Heart right ventricle (tissue), 16 donors: ENCODE measurements around the gene FARP1. TPM values are rescaled to one million over a fixed set of nuclear protein-coding genes. Genes with fewer than 3 reads are reported as not detected.

Source experiments
- ATAC-seq, 8 donors: fragments of 200-7000 bp; cut with Tn5 transposase; one replicate each; pipeline ENCODE4 v1.9.1; 2020; ENCODE audit warnings: mild to moderate bottlenecking in 8 of 8, moderate library complexity in 8 of 8, moderate number of reproducible peaks in 1 of 8
- DNase-seq, 2 donors: peaks; one replicate each; pipeline ENCODE4 v3.0.0-alpha.2; 2020
- H3K27ac ChIP-seq, 10 donors: fragments of 200-600 bp; sonication (generic) in 2 of 10; one replicate each; pipeline versions ENCODE4 v1.5.0 to v1.8.0; 2020 to 2022; ENCODE audit warnings: mild to moderate bottlenecking in 3 of 10
- H3K27me3 ChIP-seq, 7 donors: fragments of 200-600 bp; one replicate each; pipeline ENCODE4 v1.8.0; 2021 to 2022; ENCODE audit warnings: mild to moderate bottlenecking in 2 of 7
- H3K36me3 ChIP-seq, 9 donors: fragments of 200-600 bp; sonication (generic) in 1 of 9; one replicate each; pipeline versions ENCODE4 v1.5.0 to v1.8.0; 2020 to 2022; ENCODE audit warnings: mild to moderate bottlenecking in 2 of 9
- H3K4me1 ChIP-seq, 9 donors: fragments of 200-600 bp; sonication (generic) in 1 of 9; one replicate each; pipeline versions ENCODE4 v1.5.0 to v1.8.0; 2020 to 2022; ENCODE audit warnings: mild to moderate bottlenecking in 4 of 9
- H3K4me3 ChIP-seq, 10 donors: fragments of 200-600 bp; sonication (generic) in 2 of 10; one replicate each; pipeline versions ENCODE4 v1.5.0 to v1.8.0; 2020 to 2022; ENCODE audit warnings: mild to moderate bottlenecking in 7 of 10, moderate library complexity in 2 of 10
- H3K9me3 ChIP-seq, 11 donors: fragments of 200-600 bp in 10 of 11; sonication (generic) in 2 of 11; one replicate each; pipeline versions ENCODE4 v1.5.0 to v1.8.0; 2013 to 2022; ENCODE audit warnings: mild to moderate bottlenecking in 2 of 11, control low read depth in 1 of 11, moderate library complexity in 1 of 11
- WGBS, 2 donors: extraction: QIAGEN DNeasy Blood & Tissue Kit; methylation state at CpG; one replicate each; pipeline ENCODE4 v1.1.7; 2013; ENCODE audit warnings: inconsistent platforms in 1 of 2; 5-methylcytosine and 5-hydroxymethylcytosine counted together
- intact Hi-C, 10 donors: fragments of 100-400 bp; cut with DNase I; formaldehyde crosslinking; loops; one replicate each; pipeline versions ENCODE4 v1.11.1 to v1.14.2; 2022
- polyA plus RNA-seq, 2 donors: library from polyadenylated mRNA; stranded (reverse); fragments of 200-250 nt; gene quantifications; one replicate each; pipeline ENCODE4 v1.2.3, GENCODE V29; 2013
- total RNA-seq, 10 donors: library from RNA; stranded (reverse); fragmentation: NEBNext Ultra II Directional in 3 of 10; extraction: Animal tissue kit (Norgen Biotek cat#: 25700) in 3 of 10; gene quantifications; one replicate each; pipeline versions ENCODE4 v1.2.1 to v1.2.4, GENCODE V29; 2021 to 2023
- TF ChIP-seq, protein P1 (sequence below), 9 donors: fragments of 200-600 bp; sonication (generic) in 2 of 9; IDR thresholded peaks; one replicate each; pipeline versions ENCODE4 v1.5.0 to v1.8.0; 2021 to 2022; ENCODE audit warnings: antibody characterized with exemption in 9 of 9, mild to moderate bottlenecking in 5 of 9, moderate library complexity in 1 of 9
- donor health status: Arrhythmogenic right ventricular cardiomyopathy.
- donor health status: ischemic (EF 13 %, LVEDD 7.1; RV severe dilation, severe dysfunction).
- donor health status: healthy with polysubstance abuse.
- donor health status: DM: no; HTN: yes; CAD: no.
- donor health status: DM: no; HTN: no; CAD: no.
- donor health status: ischemic (EF 25% LVEDD 6.9; RV normal size, moderate dysfunction).
- donor health status: ischemic (EF 25% LVEDD 5.7; RV mildly dilated, moderate dysfunction).
- donor health status: healthy.
- donor health status: DM: yes; HTN: yes; CAD: no.
- donor health status: Ischemic cardiomyopathy.
- donor health status: ischemic (EF 35%, LVEDD 5.7; RV mildly dilated, moderate dysfunction).
- donor health status: nonischemic (EF 11% LVEDD 7.7; RV severe dilation, severe dysfunction).
- donor health status: DM: yes; HTN: yes; CAD: no.
- donor health status: PGD.
- donor health status: ischemic (EF 29% LVEDD 5.4; RV normal size, mild dysfunction).
- donor health status: nonischemic (EF 23%, LVEDD 6.1; RV moderate dilation, normal function).

FARP1 gene
- total and polyA plus RNA-seq, 12 donors, result 6.9 to 72.9 (median 17.1) TPM

DNA sequence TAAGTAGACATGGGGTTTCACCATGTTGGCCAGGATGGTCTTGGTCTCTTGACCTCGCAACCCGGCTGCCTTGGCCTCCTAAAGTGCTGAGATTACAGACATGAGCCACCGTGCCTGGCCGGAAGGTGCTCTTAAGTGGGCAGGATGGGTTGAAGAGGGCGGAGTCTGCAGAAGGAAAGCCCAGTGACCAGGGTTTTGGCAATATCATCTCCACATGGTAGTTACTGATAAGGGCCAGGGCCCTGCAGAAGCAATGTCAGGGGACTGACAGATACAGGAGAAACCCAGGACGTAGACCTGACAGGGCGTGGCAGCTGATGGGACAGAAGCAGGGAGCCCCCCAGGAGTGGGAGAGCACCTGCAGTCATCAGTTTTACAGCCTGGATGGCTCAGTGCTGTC, 79.9 kb downstream of the FARP1 start:
- peaks cover 0 to 9% (median 0%) of the 10 kb centered on the region in 9 donors for H3K36me3 ChIP-seq
- no peak for DNase-seq
- no peak for ATAC-seq
- H3K4me3 ChIP-seq, result no peak overlapping the region
- H3K27ac ChIP-seq, result no peak overlapping the region
- intact Hi-C loops, result no loop called here
- peaks cover 0 to 32% (median 17%) of the 10 kb centered on the region in 9 donors for H3K4me1 ChIP-seq
- H3K27me3 ChIP-seq, result no peaks in the 10 kb centered on the region
- TF ChIP-seq, protein P1, sequence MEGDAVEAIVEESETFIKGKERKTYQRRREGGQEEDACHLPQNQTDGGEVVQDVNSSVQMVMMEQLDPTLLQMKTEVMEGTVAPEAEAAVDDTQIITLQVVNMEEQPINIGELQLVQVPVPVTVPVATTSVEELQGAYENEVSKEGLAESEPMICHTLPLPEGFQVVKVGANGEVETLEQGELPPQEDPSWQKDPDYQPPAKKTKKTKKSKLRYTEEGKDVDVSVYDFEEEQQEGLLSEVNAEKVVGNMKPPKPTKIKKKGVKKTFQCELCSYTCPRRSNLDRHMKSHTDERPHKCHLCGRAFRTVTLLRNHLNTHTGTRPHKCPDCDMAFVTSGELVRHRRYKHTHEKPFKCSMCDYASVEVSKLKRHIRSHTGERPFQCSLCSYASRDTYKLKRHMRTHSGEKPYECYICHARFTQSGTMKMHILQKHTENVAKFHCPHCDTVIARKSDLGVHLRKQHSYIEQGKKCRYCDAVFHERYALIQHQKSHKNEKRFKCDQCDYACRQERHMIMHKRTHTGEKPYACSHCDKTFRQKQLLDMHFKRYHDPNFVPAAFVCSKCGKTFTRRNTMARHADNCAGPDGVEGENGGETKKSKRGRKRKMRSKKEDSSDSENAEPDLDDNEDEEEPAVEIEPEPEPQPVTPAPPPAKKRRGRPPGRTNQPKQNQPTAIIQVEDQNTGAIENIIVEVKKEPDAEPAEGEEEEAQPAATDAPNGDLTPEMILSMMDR (IDR thresholded peaks at IDR 0.05), result no peak
- WGBS, 2 donors, result 88 to 91% methylated on average over 7 of the region's 7 CpGs
- H3K9me3 ChIP-seq, result no peaks in the 10 kb centered on the region

- Histone ChIP-seq H3K4me1 (peaks cover 0 to 32% (median 17%) of the 10 kb centered on the region in 9 donors), H3K27ac (no peak overlapping the region), H3K27me3 (no peaks in the 10 kb centered on the region), H3K9me3 (peaks cover 0 to 4% (median 0%) of the 10 kb centered on the region in 11 donors), H3K4me3 (no peak overlapping the region), H3K36me3 (peaks cover 0 to 9% (median 0%) of the 10 kb centered on the region in 9 donors)
- ATAC-seq (no peak), DNase-seq (no peak)
- TF ChIP-seq, protein P1 (IDR thresholded peaks at IDR 0.05), result no peak
- intact Hi-C loops, result no loop called here
Measured at GRCh38 chr13:98223741-98224140, 80.8 kb downstream of the FARP1 start.

- H3K4me1 ChIP-seq, result peaks cover 0 to 32% (median 17%) of the 10 kb centered on the region in 9 donors
- peaks cover 0 to 4% (median 0%) of the 10 kb centered on the region in 11 donors for H3K9me3 ChIP-seq
- TF ChIP-seq, protein P1 (IDR thresholded peaks at IDR 0.05), result no peak
- DNase-seq (no peak), ATAC-seq (no peak)
- peaks cover 0 to 9% (median 0%) of the 10 kb centered on the region in 9 donors for H3K36me3 ChIP-seq
- no peak overlapping the region for H3K27ac ChIP-seq
- H3K27me3 ChIP-seq, result no peaks in the 10 kb centered on the region
- intact Hi-C loops, result no loop called here
- no peak overlapping the region for H3K4me3 ChIP-seq
- 91 to 93% methylated on average over 5 of the region's 5 CpGs for WGBS, 2 donors
Measured at GRCh38 chr13:98224557-98224956, 81.7 kb downstream of the FARP1 start.

- 96% methylated on average over 20 of the region's 20 CpGs for WGBS, 2 donors
- Histone ChIP-seq H3K9me3 (peaks cover 0 to 4% (median 0%) of the 10 kb centered on the region in 11 donors), H3K27ac (no peak overlapping the region), H3K4me3 (no peak overlapping the region), H3K27me3 (no peaks in the 10 kb centered on the region), H3K36me3 (peaks cover 0 to 9% (median 0%) of the 10 kb centered on the region in 9 donors), H3K4me1 (peaks cover 0 to 32% (median 17%) of the 10 kb centered on the region in 9 donors)
- DNase-seq (no peak), ATAC-seq (no peak)
- intact Hi-C loops, result no loop called here
- TF ChIP-seq, protein P1 (IDR thresholded peaks at IDR 0.05), result no peak
Measured at GRCh38 chr13:98225036-98225940, 82.4 kb downstream of the FARP1 start.
